Sigmoid colon (tissue), 7 donors: Measurements from ENCODE around the gene IGSF21. TPM values are rescaled to one million over a fixed set of nuclear protein-coding genes. Genes with fewer than 3 reads are reported as not detected.

Experiments
- DNase-seq: peaks from one replicate; pipeline ENCODE4 v3.0.0-alpha.2; 2019
- H3K27ac ChIP-seq, 4 donors: fragments of 200-600 bp; sonication (generic); one replicate each; pipeline ENCODE4 v1.5.1; 2016 to 2019; ENCODE audit warnings: mild to moderate bottlenecking in 1 of 4
- H3K27me3 ChIP-seq, 3 donors: fragments of 200-600 bp; sonication (generic); one replicate each; pipeline ENCODE4 v1.5.1; 2019; ENCODE audit warnings: mild to moderate bottlenecking in 1 of 3
- H3K36me3 ChIP-seq, 4 donors: fragments of 200-600 bp; sonication (generic); one replicate each; pipeline ENCODE4 v1.5.1; 2016 to 2019
- H3K4me1 ChIP-seq, 4 donors: fragments of 200-600 bp; sonication (generic); one replicate each; pipeline ENCODE4 v1.5.1; 2017 to 2019
- H3K4me3 ChIP-seq, 4 donors: fragments of 200-600 bp; sonication (generic); one replicate each; pipeline ENCODE4 v1.5.1; 2017 to 2019; ENCODE audit warnings: mild to moderate bottlenecking in 2 of 4, moderate library complexity in 1 of 4
- H3K9me3 ChIP-seq, 4 donors: fragments of 200-600 bp in 3 of 4; sonication (generic) in 3 of 4; one replicate each; pipeline versions ENCODE4 v1.5.1 to v1.6.1; 2013 to 2019
- EP300 ChIP-seq, 4 donors: sonication (generic); formaldehyde crosslinking; IDR thresholded peaks; one replicate each; pipeline ENCODE4 v1.6.1; 2017; ENCODE audit warnings: antibody characterized with exemption in 4 of 4
- POLR2A ChIP-seq, 2 donors: fragments of 450-650 bp; IDR thresholded peaks; one replicate each; pipeline ENCODE4 v1.6.1; 2016; ENCODE audit warnings: antibody characterized with exemption in 2 of 2, mild to moderate bottlenecking in 2 of 2, moderate library complexity in 2 of 2
- POLR2AphosphoS5 ChIP-seq, 4 donors: sonication (generic); formaldehyde crosslinking; IDR thresholded peaks; one replicate each; pipeline ENCODE4 v1.6.1; 2017; ENCODE audit warnings: antibody characterized with exemption in 4 of 4
- WGBS, 2 donors: extraction: QIAGEN DNeasy Blood & Tissue Kit; methylation state at CpG; one replicate each; pipeline ENCODE4 v1.1.7; 2013; 5-methylcytosine and 5-hydroxymethylcytosine counted together
- intact Hi-C: fragments of 100-400 bp; cut with DNase I; formaldehyde crosslinking; loops from one replicate; pipeline ENCODE4 v1.15.1; 2023
- polyA plus RNA-seq, 3 donors: library from polyadenylated mRNA; stranded (reverse); fragments of 200-250 nt; gene quantifications; one replicate each; pipeline ENCODE4 v1.2.3, GENCODE V29; 2013
- total RNA-seq, 4 donors: library from RNA; depleted of rRNA; stranded (reverse); fragments of >200 nt; gene quantifications; one replicate each; pipeline ENCODE4 v1.1.0, GENCODE V29; 2016
- TF ChIP-seq, protein P1 (sequence below), 4 experiments: fragments of 450-650 bp in 3 of 4; fragments of 200-600 bp in 1 of 4; IDR thresholded peaks; one replicate each; pipeline ENCODE4 v1.5.1; 2016 to 2019; ENCODE audit warnings: antibody characterized with exemption in 4 of 4, mild to moderate bottlenecking in 3 of 4, moderate library complexity in 2 of 4
- donor health status: healthy with polysubstance abuse.
- donor health status: Bipolar disorder and iron deficiency.
- donor health status: healthy.

Gene IGSF21
- total and polyA plus RNA-seq, 7 donors = 0.55 to 2.6 (median 1.1) TPM; not detected in 2

DNA sequence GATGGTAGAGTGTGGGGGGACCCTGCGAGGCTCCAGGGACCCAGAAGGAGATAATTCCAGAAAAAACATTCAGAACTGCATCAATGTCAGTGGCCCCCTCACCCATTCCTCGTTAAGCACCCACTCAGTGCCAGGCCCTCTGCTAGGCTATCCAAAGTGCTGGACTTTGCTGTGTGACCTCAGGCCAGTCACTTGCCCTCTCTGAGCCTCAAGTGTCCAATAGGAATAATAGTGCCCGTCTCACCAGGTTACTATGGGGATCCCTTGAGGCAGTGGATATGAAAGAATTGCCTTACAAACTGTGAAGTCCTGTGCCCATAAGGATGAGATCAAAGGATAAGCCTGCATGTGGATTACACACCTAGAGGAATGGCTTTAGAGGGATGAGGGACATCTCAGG is 83.4 kb downstream of the IGSF21 start:
- TF ChIP-seq, protein P1, sequence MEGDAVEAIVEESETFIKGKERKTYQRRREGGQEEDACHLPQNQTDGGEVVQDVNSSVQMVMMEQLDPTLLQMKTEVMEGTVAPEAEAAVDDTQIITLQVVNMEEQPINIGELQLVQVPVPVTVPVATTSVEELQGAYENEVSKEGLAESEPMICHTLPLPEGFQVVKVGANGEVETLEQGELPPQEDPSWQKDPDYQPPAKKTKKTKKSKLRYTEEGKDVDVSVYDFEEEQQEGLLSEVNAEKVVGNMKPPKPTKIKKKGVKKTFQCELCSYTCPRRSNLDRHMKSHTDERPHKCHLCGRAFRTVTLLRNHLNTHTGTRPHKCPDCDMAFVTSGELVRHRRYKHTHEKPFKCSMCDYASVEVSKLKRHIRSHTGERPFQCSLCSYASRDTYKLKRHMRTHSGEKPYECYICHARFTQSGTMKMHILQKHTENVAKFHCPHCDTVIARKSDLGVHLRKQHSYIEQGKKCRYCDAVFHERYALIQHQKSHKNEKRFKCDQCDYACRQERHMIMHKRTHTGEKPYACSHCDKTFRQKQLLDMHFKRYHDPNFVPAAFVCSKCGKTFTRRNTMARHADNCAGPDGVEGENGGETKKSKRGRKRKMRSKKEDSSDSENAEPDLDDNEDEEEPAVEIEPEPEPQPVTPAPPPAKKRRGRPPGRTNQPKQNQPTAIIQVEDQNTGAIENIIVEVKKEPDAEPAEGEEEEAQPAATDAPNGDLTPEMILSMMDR (IDR thresholded peaks at IDR 0.05) = no peak
- TF ChIP-seq EP300 (IDR thresholded peaks at IDR 0.05) (no peak), POLR2AphosphoS5 (IDR thresholded peaks at IDR 0.05) (no peak)
- no peaks in the 10 kb centered on the region for H3K4me1 ChIP-seq
- 71 to 82% methylated on average over 3 of the region's 3 CpGs for WGBS, 2 donors
- H3K27me3 ChIP-seq = peaks cover 0 to 4% (median 0%) of the 10 kb centered on the region in 3 donors
- H3K36me3 ChIP-seq = no peaks in the 10 kb centered on the region
- intact Hi-C loops = no loop called here
- no peak for DNase-seq
- H3K27ac ChIP-seq = no peak overlapping the region
- H3K9me3 ChIP-seq = no peaks in the 10 kb centered on the region
- H3K4me3 ChIP-seq = no peak overlapping the region

DNA sequence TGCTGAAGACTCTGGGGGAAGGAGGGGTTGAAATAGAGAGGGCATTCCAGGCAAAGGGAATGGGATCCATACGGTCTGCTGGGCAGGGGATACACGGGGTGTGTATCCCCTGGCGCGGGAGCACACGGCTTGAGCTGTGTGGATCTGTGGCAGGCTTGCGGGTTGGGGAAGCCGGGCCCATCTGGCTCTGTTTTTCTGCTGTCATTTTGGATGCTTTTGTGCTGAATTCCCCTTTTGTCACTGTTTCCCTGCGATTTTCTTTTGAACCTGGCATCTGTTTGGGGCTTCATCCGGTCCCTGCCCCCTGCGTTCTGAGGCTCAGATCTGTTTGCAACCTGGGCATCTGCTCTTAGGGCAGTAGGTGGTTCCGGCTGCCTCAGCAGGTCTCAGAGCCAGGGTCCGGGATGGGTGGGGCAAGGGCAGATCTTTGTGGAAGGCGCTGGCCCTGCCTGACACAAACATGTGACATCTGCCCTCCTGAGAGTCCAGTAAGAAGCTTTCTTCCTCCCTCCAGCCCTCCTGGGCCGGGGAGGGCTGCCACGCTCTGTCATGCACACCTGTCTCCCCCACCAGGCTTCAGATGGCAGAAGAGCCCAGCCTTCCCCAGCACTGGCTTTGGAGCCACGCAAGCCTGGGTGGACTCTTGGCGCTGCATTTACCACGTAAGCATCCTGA is 84.0 kb downstream of the IGSF21 start:
- no peak overlapping the region for H3K27ac ChIP-seq
- 52 to 65% methylated on average over 18 of the region's 18 CpGs for WGBS, 2 donors
- H3K36me3 ChIP-seq = no peaks in the 10 kb centered on the region
- H3K27me3 ChIP-seq = peaks cover 0 to 4% (median 0%) of the 10 kb centered on the region in 3 donors
- no peaks in the 10 kb centered on the region for H3K9me3 ChIP-seq
- no peak overlapping the region for H3K4me3 ChIP-seq
- H3K4me1 ChIP-seq = no peaks in the 10 kb centered on the region
- intact Hi-C loops = no loop called here
- TF ChIP-seq, protein P1 (IDR thresholded peaks at IDR 0.05) = no peak
- no peak for TF ChIP-seq POLR2AphosphoS5 (IDR thresholded peaks at IDR 0.05)
- DNase-seq = no peak

DNA sequence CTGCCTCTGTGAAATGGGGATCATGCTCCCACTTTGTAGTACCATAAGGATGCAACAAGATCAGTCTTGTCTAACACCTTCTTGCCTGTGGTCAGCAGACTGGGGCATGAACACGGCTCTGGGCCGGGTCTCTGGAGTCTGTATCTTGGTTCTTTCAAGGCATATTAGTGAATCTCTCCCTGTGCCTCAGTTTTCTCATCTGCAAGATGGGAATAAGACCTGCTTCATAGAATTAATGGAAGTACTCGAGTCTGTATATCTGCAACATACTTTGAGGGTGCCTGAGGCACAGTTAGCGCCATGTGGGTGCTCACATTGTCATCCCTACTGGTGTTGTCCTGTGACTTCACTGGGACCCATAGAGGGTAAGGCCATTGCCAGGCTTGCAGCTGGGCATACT is 84.6 kb downstream of the IGSF21 start:
- intact Hi-C loops = no loop called here
- 69 to 71% methylated on average over 4 of the region's 4 CpGs for WGBS, 2 donors
- no peaks in the 10 kb centered on the region for H3K9me3 ChIP-seq
- no peak overlapping the region for H3K27ac ChIP-seq
- DNase-seq = no peak
- no peak overlapping the region for H3K4me3 ChIP-seq
- no peaks in the 10 kb centered on the region for H3K36me3 ChIP-seq
- peaks cover 0 to 4% (median 0%) of the 10 kb centered on the region in 3 donors for H3K27me3 ChIP-seq
- no peaks in the 10 kb centered on the region for H3K4me1 ChIP-seq
- TF ChIP-seq POLR2A (IDR thresholded peaks at IDR 0.05) (no peak), EP300 (IDR thresholded peaks at IDR 0.05) (no peak), POLR2AphosphoS5 (IDR thresholded peaks at IDR 0.05) (no peak)
- TF ChIP-seq, protein P1 (IDR thresholded peaks at IDR 0.05) = no peak

GRCh38 chr1:18192974-18193373 is 85.4 kb downstream of the IGSF21 start:
- Histone ChIP-seq H3K4me3 (no peak overlapping the region), H3K27me3 (peaks cover 0 to 4% (median 0%) of the 10 kb centered on the region in 3 donors), H3K27ac (no peak overlapping the region), H3K36me3 (no peaks in the 10 kb centered on the region), H3K4me1 (peaks cover 0 to 3% (median 1%) of the 10 kb centered on the region in 4 donors), H3K9me3 (no peaks in the 10 kb centered on the region)
- intact Hi-C loops = no loop called here
- no peak for DNase-seq
- TF ChIP-seq, protein P1 (IDR thresholded peaks at IDR 0.05) = no peak
- TF ChIP-seq EP300 (IDR thresholded peaks at IDR 0.05) = no peak
- WGBS, 2 donors = 72 to 80% methylated on average over 2 of the region's 2 CpGs

- TF ChIP-seq POLR2AphosphoS5 (IDR thresholded peaks at IDR 0.05) (no peak), EP300 (IDR thresholded peaks at IDR 0.05) (no peak)
- TF ChIP-seq, protein P1 (IDR thresholded peaks at IDR 0.05) = no peak
- 58 to 69% methylated on average over 3 of the region's 3 CpGs for WGBS, 2 donors
- H3K4me1 ChIP-seq = peaks cover 0 to 14% (median 11%) of the 10 kb centered on the region in 4 donors
- no peaks in the 10 kb centered on the region for H3K9me3 ChIP-seq
- no peaks in the 10 kb centered on the region for H3K36me3 ChIP-seq
- intact Hi-C loops = no loop called here
- no peak overlapping the region for H3K4me3 ChIP-seq
- H3K27ac ChIP-seq = no peak overlapping the region
- DNase-seq = no peak
- peaks cover 0 to 9% (median 0%) of the 10 kb centered on the region in 3 donors for H3K27me3 ChIP-seq
Measured at GRCh38 chr1:18197299-18197698, 89.7 kb downstream of the IGSF21 start.
